Posterior cingulate gyrus (tissue), 11 donors: ENCODE results near the gene ACSS1.

Experiments
- DNase-seq, 10 donors: peaks; one replicate each; pipeline versions ENCODE4 v3.0.0 to v3.0.0-alpha.2; 2020 to 2021; ENCODE audit warnings: mixed read lengths in 3 of 10
- intact Hi-C: fragments of 100-400 bp; cut with DNase I; formaldehyde crosslinking; loops from one replicate; pipeline ENCODE4 v1.15.1; 2023

Gene ACSS1

DNA sequence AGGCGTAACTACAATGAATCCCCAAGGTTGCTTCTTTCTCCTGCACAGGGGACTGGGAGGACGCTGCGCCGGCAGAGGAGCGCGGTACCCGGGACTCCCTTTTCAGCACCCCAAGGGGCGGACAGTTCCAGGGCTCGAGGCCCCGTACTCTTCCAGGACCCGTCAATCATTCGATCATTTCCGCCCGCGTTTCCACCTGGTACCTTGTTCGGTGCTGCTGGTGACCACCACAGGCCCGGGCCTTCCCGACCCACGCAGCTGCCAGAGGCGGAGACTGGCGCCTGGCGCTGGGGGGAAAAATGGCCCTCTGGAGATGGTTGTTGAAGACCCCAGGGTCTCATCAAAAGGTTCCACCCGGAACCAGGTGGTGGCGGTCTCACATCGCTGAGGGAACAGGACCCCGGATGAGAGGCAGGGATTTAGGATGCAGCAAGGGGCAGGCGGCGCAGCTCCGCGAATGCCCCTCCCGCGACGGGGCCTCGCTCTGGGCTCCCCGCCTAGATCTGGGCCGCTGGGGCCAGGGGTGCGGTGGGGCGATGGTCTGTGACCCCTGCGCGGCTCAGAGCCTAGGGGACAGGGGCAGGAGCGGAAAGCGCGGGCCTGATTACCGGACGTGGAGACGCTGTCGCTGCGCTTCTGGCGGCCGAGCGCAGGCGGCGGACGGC, 23.3 kb upstream of the ACSS1 start:
- intact Hi-C loops: no loop called here
- peak in 1 of 10 donors; percentile 62 for DNase-seq

DNA sequence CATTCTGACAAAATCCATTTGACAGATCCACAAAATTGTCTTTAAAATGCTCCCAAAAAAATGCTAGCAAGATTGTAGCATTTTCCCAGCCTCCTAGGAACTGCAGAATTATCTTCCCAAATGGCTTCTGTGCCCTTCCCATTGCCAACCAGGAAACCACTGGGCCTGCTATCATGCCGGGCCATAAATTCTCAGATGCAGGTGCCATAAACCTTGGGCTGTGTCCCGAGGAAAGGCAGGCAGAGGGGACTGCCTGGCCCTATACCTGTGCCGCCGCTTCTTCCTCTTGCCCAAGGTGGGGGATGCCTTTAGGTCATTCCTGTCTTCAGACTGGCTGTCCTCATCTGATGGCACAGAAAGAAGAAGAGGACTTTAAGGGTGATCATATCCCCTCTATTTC, 21.2 kb upstream of the ACSS1 start:
- peak in 1 of 10 donors; percentile 32 for DNase-seq
- intact Hi-C loops: loop anchor here (5.0 kb wide), 1 partner anchor 98 kb away; no protein-coding TSS in a partner anchor

DNA sequence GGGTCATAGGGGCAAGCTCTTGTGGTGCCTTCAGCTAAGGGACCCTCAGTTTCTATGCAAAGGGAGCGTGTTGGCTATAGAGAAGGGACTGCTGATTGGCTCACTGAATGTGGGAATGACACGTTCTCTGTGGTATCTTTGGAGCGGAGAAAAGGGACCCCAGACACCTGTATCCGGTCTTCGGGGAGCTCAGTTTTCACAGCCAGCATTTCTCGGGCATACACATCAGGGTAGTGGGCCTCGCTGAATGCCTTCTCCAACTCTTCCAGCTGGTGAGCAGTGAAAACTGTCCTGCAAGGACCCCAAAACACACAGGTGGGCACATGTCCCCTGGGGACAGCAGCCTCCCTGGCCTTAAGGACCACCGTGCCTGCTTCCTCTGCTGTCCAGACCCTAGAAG, 20.7 kb upstream of the ACSS1 start:
- intact Hi-C loops: loop anchor here (5.0 kb wide), 1 partner anchor 99 kb away; no protein-coding TSS in a partner anchor
- DNase-seq: peak in 1 of 10 donors; percentile 14

DNA sequence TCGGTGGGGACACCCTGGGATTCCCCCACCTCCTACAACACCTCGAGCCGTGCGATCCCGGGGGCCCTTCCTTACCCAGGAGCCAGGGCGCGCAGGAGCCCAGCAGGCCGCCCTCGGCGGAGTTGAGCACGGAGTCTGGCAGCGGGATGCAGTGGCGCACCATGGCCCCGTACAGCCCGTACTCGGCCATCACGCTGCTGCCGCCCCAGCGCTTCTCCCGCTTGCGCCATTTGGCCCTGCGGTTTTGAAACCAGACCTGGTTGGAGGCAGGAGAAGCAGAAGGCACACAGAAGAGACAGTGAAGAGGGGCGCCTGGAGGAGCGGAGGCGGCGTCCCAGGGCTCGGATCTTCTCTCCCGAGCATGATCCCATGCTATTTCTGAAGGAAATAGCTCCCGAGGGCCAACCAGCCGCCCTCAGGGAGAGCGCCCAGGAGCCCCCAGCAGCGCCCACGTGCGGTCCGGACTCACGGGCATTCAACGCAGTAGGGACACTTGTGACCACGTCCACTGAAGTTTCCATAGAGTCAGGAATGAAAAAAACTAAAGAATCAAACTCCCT, 19.8 kb upstream of the ACSS1 start:
- intact Hi-C loops: loop anchor here (5.0 kb wide), 1 partner anchor 100 kb away; no protein-coding TSS in a partner anchor
- peak in 6 of 10 donors; percentile 37 to 90 (median 73) for DNase-seq

DNA sequence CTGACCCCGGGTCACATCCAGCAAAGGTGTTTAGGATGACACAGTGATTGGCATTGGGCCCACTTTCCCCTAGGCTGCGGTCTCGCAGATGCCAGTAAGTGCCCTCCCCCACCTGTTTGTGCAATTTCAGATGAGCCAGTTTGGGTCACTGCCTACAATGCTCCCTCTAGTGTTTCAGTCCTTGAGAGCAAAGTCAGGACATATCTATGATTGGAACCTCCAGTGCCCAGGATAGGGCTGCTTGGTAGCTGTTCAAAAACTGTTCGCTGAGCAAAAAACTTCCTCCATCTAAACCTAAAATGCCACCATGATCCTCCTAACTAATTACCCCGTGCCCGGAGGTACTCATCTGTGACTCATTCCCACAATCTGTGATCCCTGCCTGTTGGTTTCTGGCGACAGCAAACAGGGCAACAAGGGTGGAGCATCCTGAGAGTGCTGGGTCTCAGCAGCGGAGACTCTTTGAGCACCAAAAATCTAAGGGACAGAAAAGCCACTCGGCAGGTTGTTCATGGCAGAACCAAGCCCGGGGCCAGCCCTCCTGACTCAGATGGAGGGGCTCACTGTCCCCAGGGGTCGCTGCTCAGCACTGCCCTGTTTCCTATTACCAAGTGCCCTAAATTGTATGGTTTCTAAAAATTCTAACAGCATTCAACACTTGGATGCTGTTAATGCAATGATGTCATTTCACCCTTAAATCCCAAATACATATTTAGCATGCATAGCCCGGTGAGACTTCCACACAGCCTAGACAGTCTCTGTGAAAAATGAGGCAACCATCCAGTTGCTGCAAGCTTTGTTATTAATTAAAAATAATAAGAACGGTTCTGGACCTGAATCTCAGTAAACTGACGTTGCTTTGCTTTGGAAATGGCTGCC, 19.0 kb upstream of the ACSS1 start:
- peak in 2 of 10 donors; percentile 42 to 52 for DNase-seq
- intact Hi-C loops: loop anchor here (5.0 kb wide), 1 partner anchor 100 kb away; no protein-coding TSS in a partner anchor

DNA sequence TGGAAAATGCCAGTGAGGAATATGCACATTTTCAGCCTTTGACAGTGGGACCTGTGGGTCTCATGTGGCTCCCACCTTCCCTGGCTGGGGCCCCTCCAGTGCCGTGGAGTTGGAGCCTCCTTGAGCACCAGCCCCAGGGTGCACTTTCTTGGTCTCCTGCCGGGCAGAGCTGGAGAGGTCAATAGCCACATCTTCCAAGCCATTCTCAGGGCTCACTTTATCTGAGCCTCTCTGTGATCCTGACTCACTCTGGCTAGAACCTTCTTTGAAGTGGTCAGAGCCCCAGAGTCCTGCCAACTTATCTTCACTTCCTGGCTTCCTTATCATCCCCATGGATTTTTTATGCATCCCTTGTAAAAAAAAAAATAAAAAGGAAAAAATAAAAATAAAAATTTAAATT, 18.3 kb upstream of the ACSS1 start:
- intact Hi-C loops: loop anchor here (5.0 kb wide), 1 partner anchor 101 kb away; no protein-coding TSS in a partner anchor
- peak in 2 of 10 donors; percentile 25 to 66 for DNase-seq

DNA sequence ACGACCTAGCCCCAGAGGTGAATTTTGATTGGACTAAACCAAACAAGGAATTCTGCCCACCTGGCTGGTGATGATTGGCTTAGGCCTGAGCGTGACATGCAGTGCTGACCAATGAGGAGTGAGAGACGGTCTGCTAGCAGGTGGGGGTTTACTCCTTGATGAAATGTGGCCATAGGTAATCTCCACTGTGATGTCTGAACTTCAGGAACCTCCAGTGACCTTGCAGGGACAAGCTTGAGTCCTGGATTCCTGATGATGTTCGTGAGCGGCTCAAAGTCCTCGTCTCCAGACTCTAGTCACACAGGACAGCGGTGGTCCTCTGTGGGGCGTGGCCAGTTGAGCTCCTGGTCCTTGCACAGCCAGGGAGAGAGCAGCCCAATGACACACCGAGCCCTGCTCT, 15.6 kb upstream of the ACSS1 start:
- peak in 1 of 10 donors; percentile 46 for DNase-seq
- intact Hi-C loops: no loop called here

DNA sequence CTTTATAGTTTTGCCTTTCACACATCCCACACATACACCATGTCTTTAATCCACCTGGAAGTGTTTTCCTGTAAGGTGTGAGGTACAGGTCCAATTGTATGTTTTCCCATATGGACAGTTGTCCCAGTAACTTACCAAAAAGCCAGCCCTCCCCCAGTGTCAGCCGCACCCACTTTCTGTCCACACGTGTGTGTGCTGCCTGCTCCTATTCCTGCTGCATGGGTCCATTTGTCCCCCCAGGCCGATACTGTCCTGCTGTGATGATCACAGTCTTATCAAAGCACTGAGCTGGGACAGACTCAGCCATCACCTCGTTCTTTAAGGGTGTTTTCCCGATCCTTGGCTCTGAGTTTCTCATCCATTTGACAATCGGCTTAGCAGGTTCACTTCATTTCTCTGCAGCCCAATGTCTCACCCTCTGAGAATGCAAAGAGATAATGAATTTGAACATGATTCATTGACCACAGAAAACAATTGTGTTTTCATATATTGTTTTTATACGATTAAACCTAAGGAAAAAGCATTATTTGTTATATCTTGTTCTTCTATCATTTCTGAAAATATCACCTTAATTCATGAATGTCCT, 14.4 kb upstream of the ACSS1 start:
- intact Hi-C loops: no loop called here
- DNase-seq: peak in 1 of 10 donors; percentile 52

DNA sequence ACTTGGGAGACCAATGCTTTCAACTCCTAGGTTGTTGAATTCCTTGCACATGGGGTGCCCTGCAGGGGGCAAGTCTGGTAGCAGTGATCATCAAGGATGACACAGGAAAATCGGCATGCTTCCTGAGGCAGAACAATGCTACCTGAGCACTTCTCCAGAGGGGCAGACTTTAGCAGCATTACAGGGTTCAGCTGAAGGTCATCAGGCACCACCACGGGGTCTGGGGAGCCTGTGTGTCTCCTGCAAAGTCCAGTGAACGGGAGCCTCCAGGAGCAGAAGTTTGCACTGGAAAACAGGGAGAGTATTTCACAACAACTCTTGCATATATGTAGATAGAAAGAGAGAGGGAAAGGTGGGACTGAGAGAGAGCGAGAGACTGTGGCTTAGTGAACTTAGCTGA, 13.8 kb upstream of the ACSS1 start:
- intact Hi-C loops: no loop called here
- DNase-seq: peak in 1 of 10 donors; percentile 17

DNA sequence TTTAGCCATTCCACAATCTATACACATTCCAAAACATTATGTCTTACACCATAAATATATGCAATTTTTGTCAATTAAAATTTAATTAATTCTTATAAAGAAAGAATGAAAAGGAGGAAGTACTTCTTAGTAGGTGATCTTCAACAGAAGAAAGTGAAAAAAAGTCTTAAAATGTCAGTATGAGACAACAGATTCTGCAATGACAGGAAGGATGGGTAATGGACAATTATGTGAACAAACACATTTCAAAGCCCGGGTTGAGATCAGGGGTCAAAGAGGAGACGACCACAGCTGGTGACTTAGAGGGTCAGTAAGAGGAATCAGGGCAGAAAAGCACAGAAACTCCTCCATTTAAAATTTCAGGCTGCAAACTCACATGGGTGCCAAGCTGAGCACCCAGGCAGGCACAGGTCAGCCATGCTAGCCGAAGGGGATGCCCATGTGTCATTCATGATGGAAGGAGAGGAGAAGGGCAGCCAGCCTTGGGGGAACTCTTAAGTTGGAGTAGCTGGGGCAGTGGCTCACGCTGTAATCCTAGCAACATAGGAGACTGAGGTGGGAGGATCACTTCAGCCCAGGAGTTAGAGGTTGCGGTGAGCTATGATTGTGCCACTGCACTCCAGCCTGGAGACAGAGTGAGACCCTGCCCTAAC, 13.0 kb upstream of the ACSS1 start:
- intact Hi-C loops: no loop called here
- DNase-seq: peak in 1 of 10 donors; percentile 6

DNA sequence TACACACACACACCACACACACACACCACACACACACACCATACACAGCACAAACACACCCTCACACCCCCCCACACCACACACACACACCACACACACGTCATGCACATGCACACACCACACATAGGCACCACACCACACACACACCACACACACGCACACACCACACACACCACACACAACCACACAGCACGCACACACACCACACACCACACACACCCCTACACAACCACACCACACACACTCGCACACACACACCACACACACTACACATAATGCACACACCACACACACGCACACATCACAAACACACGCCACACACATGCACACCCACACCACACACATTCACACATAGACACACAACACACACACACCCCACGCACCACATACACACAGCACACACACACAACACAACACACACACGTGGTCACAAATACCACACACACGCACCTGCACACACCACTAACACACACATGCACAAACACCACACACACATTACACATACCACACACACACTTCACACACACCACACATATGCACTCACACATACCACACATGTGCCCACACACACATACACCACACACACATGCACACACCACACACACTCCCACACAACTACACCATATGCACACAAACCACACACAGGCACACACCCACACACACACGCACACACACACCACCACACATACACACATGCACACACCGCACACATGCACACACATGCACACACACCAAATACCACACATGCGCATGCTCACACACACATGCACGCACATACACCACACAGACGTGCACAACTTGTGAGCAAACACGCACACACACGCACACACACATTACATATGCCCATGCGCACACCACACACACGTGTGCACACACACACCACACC, 9.4 kb upstream of the ACSS1 start:
- peak in 3 of 10 donors; percentile 0 to 24 (median 18) for DNase-seq
- intact Hi-C loops: no loop called here

DNA sequence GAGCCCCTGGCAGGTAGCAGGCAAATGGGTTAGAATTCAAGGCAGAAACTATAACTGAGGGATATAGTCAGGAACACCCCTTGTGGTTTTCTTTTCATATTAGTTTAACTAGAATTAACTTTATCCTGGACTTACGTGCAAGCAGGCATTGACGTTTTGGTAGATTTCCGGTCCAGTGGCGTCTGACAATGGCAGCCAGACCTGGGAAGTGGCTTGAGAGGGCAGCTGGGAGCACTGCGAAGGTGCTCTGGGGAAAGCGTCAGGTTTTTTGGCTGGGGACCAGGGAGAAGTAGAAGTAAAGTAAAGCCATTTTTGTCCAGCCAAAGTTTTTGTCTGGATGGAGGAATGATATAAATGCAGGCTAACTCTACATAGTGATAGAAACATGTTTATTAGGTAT, 8.4 kb upstream of the ACSS1 start:
- peak in 2 of 10 donors; percentile 10 to 22 for DNase-seq
- intact Hi-C loops: no loop called here

DNA sequence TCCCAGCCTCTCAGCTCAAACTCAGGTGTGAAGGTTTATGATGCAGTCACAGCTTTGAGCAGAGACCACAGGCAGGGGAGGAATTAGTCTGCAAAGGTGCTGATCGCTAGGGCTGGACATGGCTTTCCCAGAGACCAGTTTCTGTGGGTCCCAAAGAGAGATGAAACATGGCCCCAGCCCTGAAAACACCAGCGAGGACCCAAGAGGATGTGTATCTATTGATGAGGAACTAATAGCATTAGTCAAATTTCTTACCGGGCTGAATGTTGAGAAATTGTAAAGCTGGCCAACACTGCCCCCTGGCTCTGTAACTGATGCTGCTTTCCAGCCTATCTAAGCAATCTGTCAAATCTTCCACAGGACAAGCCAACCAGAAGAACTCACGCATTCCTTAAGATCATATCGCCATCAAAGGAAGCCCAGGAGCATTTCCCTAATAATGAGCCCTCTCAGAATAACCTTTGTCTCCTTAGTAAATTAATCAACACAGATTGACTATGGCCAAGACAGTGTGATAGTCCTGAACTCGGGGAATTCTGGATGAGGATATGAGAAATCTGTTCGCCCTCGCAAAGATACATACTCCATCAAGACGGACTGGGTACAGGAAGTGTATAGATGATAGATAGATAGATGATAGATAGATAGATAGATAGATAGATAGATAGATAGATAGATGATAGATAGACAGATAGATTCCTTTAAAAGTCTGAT, 7.8 kb upstream of the ACSS1 start:
- intact Hi-C loops: loop anchor here (1.0 kb wide), 1 partner anchor 70 kb away; no protein-coding TSS in a partner anchor
- peak in 8 of 10 donors; percentile 50 to 94 (median 74) for DNase-seq

DNA sequence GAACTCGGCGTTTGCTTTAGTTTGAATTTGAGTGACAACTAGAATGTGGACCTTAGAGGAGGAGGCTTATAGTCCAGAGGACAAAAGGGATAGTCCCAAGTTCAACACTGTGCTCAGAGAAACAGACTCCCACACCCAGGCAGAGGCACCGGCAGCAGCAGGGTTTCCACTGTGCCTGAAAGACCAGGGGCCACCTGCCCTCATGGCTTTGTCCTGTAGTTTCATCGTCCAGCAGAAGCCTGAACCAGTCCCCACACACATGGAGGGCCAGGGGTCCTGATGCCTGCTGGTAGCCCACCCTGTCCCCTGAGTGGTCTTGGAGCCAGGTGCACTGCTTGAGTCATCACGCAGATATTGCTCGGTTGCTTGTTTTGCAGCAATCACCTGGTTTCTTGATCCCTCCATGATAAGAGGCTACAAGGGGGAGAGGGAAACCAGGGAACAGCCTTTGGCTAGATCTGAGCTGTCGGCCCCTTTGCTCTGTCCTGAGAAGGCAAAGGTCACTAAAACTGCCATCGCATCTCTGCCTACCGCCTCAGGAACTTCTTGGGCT, 7.2 kb upstream of the ACSS1 start:
- peak in 3 of 10 donors; percentile 6 to 76 (median 58) for DNase-seq
- intact Hi-C loops: loop anchor here (1.0 kb wide), 1 partner anchor 70 kb away; no protein-coding TSS in a partner anchor

DNA sequence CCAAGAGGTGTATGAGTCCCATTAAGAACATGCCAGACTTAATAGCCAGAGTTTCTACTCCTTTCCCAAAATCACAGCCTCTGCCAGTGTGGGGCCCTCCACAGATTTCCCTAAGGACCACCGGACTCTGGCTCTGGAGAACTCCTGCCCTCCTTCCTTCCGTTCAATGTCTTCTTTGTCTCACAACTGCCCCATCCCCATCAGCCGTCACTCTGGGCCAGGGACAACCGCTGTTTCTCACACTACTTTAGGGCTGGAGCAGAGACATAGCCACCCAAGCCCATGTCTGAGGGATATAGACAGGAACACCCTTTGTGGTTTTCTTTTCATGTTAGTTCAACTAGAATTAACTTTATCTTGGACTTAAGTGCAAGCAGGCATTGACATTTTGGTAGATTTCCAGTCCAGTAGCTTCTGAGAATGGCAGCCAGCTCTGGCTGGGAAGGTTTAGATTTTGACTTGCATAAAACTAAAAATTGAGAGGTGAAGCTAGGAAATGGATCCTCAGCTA, 6.7 kb upstream of the ACSS1 start:
- intact Hi-C loops: loop anchor here (1.0 to 5.0 kb wide), 2 partner anchors 69 to 113 kb away; no protein-coding TSS in a partner anchor
- DNase-seq: peak in 2 of 10 donors; percentile 36 to 75

DNA sequence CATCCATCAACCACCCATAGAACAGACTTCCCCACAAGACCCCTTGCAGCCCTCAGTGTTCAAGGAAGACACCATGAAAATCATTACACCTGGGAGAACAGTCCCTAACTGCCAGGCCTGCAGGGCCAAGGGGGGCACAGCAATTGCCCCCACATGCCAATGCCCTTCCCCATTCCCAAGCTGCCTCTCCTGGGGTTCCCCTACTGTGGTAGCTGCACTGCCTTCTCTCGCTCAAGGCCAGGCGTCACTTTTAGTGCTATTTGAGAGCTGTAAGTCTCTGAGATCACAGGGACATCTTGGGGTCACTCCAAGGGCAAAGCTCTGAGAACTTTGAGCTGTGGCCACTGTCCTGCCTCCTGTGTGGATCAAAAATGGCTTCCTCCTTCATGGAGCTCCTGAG, 6.0 kb upstream of the ACSS1 start:
- intact Hi-C loops: loop anchor here (5.0 kb wide), 1 partner anchor 113 kb away; no protein-coding TSS in a partner anchor
- DNase-seq: peak in 2 of 10 donors; percentile 39 to 63

DNA sequence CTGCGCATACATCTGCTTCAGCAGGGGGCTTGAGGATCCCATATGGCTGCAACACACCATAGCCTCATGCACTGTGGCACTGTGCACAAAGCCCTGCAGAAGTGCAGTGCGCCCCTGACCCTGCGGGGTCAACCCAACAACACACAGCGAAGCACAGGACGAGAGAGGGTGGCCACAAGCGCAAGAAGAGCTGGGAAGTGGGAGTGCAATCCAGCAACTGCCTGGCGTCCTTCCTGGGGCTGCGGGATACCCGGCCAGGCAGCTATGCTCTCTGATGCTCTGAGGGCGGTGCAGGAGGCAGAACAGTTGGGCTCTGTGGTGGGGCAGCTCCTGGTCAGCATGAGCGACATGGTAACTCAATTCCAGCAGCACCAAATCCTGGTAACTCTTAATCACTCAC, 5.6 kb upstream of the ACSS1 start:
- intact Hi-C loops: loop anchor here (5.0 kb wide), 1 partner anchor 114 kb away; no protein-coding TSS in a partner anchor
- DNase-seq: peak in 3 of 10 donors; percentile 1 to 77 (median 72)
